ENCODE results near the gene RNF217.

RNF217 gene

GRCh38 chr6:124979294-124979678, 17.0 kb downstream of the RNF217 start:
- Histone ChIP-seq H3K36me3 (no peaks in the 10 kb centered on the region; the same call in 1 of the 2 replicates), H3K9me3 (no peaks in the 10 kb centered on the region), H3K4me1 (no peaks in the 10 kb centered on the region), H3K27me3 (no peaks in the 10 kb centered on the region), H3K4me3 (ENCODE audit: low read depth, low read length) (no peak overlapping the region)
- no peak for TF ChIP-seq CTCF (IDR thresholded peaks at IDR 0.05; ENCODE audit: low read depth, low read length)
- no peak for DNase-seq

- H3K36me3 ChIP-seq, result no peaks in the 10 kb centered on the region; the same call in 1 of the 2 replicates
- H3K4me1 ChIP-seq, result peaks cover 3% of the 10 kb centered on the region; the same call in 1 of the 2 replicates
- DNase-seq, result no peak
- no peak for TF ChIP-seq CTCF (IDR thresholded peaks at IDR 0.05; ENCODE audit: low read depth, low read length)
- no peaks in the 10 kb centered on the region for H3K9me3 ChIP-seq
- H3K27me3 ChIP-seq, result no peaks in the 10 kb centered on the region
- H3K4me3 ChIP-seq (ENCODE audit: low read depth, low read length), result no peak overlapping the region
These were observed 20.4 kb downstream of the RNF217 start for GRCh38 chr6:124982669-124983068.

GRCh38 chr6:124983383-124984083, 21.3 kb downstream of the RNF217 start:
- Histone ChIP-seq H3K36me3 (no peaks in the 10 kb centered on the region; the same call in 1 of the 2 replicates), H3K4me1 (peaks cover 3% of the 10 kb centered on the region; the same call in 1 of the 2 replicates), H3K9me3 (no peaks in the 10 kb centered on the region), H3K27me3 (no peaks in the 10 kb centered on the region), H3K4me3 (ENCODE audit: low read depth, low read length) (no peak overlapping the region)
- no peak for DNase-seq
- no peak for TF ChIP-seq CTCF (IDR thresholded peaks at IDR 0.05; ENCODE audit: low read depth, low read length)

GRCh38 chr6:124984668-124985338, 22.6 kb downstream of the RNF217 start:
- no peak for TF ChIP-seq CTCF (IDR thresholded peaks at IDR 0.05; ENCODE audit: low read depth, low read length)
- no peaks in the 10 kb centered on the region for H3K36me3 ChIP-seq
- H3K27me3 ChIP-seq, result no peaks in the 10 kb centered on the region
- H3K4me1 ChIP-seq, result peaks cover 3% of the 10 kb centered on the region; the same call in 1 of the 2 replicates
- DNase-seq, result no peak
- no peak overlapping the region for H3K4me3 ChIP-seq (ENCODE audit: low read depth, low read length)
- no peaks in the 10 kb centered on the region for H3K9me3 ChIP-seq

- no peak for TF ChIP-seq CTCF (IDR thresholded peaks at IDR 0.05; ENCODE audit: low read depth, low read length)
- no peak for DNase-seq
- Histone ChIP-seq H3K4me1 (peaks cover 3% of the 10 kb centered on the region; the same call in 1 of the 2 replicates), H3K27me3 (no peaks in the 10 kb centered on the region), H3K4me3 (ENCODE audit: low read depth, low read length) (no peak overlapping the region), H3K36me3 (no peaks in the 10 kb centered on the region), H3K9me3 (no peaks in the 10 kb centered on the region)
These were observed 23.9 kb downstream of the RNF217 start for GRCh38 chr6:124986164-124986563.

- H3K4me1 ChIP-seq, result peaks cover 3% of the 10 kb centered on the region; the same call in 1 of the 2 replicates
- no peak for DNase-seq
- no peaks in the 10 kb centered on the region for H3K27me3 ChIP-seq
- no peak overlapping the region for H3K4me3 ChIP-seq (ENCODE audit: low read depth, low read length)
- TF ChIP-seq CTCF (IDR thresholded peaks at IDR 0.05; ENCODE audit: low read depth, low read length), result no peak
- no peaks in the 10 kb centered on the region for H3K36me3 ChIP-seq
- no peaks in the 10 kb centered on the region for H3K9me3 ChIP-seq
These were observed 25.1 kb downstream of the RNF217 start for GRCh38 chr6:124987291-124987690.
